SH-SY5Y (cell line): ENCODE results near the gene MSRB3.

ENCODE experiments used
- GATA2 ChIP-seq: IDR thresholded peaks from 2 replicates; pipeline ENCODE4 v1.6.1; 2011; ENCODE audit warnings: mild to moderate bottlenecking, low read depth, low read length
- GATA3 ChIP-seq: IDR thresholded peaks from 2 replicates; pipeline ENCODE4 v1.6.1; 2011; ENCODE audit warnings: low read depth, mild to moderate bottlenecking, low read length, moderate library complexity

MSRB3 gene

DNA sequence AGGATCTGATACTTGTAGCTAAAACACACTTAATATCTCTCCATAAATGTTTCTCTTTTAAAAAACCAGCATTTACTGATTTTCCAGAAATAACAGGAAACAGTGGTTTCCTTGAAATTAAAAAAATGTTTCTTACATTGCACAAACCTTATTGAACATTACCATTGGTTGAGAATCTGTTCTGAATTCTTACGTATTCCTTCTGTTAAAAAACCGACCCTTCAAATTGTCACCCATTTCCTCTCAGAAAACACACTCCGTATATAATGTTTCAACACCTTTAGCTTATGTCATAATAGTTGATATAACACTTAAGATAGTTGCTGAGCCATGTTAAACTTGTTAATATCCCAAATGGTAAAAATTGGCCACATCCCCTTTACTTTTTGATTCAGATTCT is 51.2 kb downstream of the MSRB3 start:
- TF ChIP-seq GATA3 (no peak), GATA2 (no peak)

DNA sequence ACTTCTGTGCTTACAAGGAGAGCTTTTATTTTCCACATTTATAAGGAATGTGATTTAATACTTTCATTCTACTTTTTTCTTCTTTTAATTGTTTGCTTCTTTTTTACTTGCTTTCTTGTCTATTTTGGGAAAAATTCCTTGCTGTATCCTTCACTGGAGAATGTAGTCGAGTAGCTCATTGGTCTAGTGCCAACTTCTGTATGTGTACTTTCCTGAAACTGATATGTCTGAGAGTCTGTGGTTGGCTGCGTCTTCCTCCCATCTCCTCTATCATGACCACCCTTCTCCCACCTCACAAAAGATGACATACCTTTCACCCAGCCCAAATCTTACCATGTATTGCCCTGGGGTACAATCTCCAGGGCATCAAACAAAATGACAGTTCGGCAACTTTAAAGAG is 51.8 kb downstream of the MSRB3 start:
- no peak for TF ChIP-seq GATA2
- TF ChIP-seq GATA3 = no peak

DNA sequence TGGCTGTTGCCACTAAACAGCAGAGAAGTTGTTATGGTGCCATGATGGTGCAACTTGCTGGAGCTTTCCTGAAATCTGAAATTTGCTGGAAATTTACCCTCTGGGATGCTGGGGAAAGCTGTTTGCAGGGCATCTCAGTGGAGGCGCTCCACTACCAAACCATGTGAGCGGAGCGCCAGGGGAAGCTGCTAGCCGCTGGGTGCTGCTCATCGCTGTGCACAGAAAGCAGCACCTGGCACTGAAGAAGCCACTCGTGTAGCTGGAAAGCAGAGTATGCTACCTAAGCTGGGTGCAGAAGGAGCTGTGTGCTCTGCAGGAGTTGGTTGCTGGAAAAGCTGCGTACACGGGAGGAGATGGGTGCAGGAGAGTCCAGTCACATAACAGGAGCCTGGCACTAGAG is 53.0 kb downstream of the MSRB3 start:
- no peak for TF ChIP-seq GATA2
- TF ChIP-seq GATA3 = no peak

- TF ChIP-seq GATA2 (no peak), GATA3 (no peak)
Observed at GRCh38 chr12:65333649-65334048, 55.2 kb downstream of the MSRB3 start.

DNA sequence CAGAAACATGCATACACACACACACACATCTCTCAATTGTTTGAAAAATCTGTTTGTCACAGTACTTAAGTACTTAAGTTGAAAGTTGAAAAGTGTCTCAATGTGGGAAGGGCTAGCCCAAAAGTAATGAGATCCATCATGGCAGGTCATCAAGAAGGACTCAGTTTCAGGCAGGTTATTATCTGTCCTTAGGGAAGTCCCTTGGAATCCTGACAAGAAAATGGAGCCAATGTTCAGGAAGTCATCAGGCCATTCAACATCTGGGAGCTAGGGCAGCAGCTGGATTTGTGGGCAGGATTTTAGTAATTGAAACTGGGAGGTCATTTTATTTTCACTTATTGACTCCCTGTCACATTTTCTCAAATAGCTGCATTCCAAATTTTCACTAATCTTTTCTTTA is 56.0 kb downstream of the MSRB3 start:
- TF ChIP-seq GATA3 = no peak
- TF ChIP-seq GATA2 = no peak

- TF ChIP-seq GATA2 = no peak
- TF ChIP-seq GATA3 = no peak
Observed at GRCh38 chr12:65335021-65335714, 56.7 kb downstream of the MSRB3 start.

DNA sequence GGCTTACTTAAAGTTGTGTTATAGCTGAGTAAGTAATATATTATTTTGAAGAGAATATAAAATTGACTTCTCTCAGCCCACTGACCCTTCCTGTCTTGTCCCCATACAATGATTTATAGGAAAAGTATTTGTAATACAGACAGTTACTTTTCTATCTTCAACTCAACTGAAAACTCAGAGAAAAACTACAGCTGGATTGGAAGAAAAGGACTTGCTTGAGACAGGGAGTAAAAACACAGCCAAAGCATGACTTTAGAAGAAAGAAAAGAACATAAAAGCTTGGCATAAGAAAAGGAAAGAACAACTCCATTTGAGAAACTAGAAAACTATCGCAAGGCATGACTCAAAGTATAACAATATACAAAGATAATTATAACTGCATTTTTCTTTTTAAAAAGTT is 57.5 kb downstream of the MSRB3 start:
- TF ChIP-seq GATA3 = no peak
- TF ChIP-seq GATA2 = no peak

DNA sequence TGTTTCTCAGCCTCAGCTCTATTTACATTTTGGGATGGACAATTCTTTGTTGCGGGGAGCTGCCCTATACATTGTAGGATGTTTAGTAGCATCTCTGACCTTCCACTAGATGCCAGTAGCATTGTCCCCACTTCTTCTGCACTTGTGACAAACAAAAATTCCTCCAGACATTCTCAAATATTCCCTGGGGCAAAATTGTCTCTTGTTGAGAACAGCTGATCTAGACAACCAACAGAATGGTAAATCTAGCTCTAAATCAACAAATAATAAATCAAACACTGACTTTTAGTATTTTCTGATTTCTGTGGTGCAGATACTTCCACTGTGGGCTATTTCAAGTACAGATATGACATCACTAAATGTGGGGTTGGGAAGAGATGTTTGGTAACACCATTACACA is 60.7 kb downstream of the MSRB3 start:
- no peak for TF ChIP-seq GATA3
- TF ChIP-seq GATA2 = no peak

DNA sequence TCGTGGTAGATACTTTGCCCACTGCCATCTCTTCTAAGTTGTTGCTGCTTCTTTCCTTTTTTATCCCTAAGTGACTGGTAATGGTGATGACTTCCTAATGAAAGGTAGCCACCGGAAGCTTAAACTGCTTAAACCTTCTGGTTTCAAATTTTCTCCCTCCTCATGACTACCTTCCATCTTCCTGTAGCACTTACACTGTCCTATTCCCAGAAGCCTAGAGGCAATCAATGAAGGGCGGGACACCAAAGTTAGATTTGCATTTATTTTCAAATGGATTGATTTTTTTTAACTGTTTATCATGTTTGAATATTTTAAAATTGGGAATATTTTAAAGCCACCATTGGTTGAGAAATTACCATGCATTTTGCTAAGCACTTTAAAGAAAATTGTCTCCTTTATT is 64.7 kb downstream of the MSRB3 start:
- no peak for TF ChIP-seq GATA2
- TF ChIP-seq GATA3 = no peak

DNA sequence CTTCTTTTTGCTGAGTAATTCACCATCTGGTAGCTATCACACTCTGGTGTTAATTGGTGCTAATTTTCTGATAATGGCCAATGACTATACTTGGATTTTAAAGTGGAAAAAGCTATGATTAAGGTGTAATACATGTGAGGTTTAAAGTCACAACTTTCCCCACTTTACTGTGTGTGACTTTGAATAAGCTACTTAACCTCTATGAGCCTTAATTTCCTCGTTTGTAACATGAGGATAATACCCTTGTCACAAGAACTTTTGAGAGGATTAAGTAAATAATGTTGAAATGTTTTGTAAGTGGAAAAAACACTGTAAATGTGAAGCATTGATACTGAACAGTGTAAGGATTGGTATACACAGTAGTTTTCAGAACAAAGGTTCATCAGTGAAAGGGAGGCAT is 65.3 kb downstream of the MSRB3 start:
- TF ChIP-seq GATA2 (no peak), GATA3 (no peak)

- TF ChIP-seq GATA3 (no peak), GATA2 (no peak)
Observed at GRCh38 chr12:65355461-65355860, 77.0 kb downstream of the MSRB3 start.

- no peak for TF ChIP-seq GATA3
- no peak for TF ChIP-seq GATA2
Observed at GRCh38 chr12:65362234-65363031, 84.0 kb downstream of the MSRB3 start.

DNA sequence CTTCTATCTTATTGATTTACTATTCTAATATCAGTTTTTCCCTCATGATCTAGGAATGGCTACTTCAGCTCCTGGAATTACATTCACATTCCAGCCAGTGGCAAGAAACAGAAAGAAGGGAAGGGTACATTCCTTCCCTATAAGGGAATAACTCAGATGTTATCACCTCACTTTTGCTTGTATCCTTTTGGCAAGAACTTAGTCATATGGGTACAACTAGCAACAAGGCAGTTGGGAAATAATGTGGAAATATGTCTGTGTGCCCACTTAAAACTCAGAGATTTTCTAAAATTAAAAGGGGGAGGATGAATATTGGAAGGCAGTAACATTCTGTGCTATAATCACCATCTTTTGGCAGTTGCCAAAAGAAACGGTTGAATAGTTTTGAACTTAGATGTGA is 85.6 kb downstream of the MSRB3 start:
- TF ChIP-seq GATA3 (no peak), GATA2 (no peak)

DNA sequence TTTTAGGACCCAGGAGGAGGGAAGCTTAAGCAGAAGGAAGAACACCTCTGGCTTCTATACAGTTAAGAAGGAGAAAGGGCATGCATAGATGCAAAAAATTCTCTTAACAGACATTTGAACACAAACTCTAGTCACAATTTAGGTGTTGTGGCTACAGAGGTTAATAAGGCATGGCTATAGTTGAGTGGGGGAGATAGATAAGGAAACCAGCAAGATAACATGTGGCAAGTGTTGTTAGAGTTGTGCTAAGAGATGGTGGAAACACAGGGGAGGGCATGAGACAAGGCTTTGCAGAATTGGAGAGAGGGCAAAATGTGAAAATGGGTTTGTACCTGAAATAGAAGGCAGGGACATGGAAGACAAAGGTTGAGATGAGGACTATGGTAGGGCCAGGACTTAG is 88.9 kb downstream of the MSRB3 start:
- TF ChIP-seq GATA2 (no peak), GATA3 (no peak)

DNA sequence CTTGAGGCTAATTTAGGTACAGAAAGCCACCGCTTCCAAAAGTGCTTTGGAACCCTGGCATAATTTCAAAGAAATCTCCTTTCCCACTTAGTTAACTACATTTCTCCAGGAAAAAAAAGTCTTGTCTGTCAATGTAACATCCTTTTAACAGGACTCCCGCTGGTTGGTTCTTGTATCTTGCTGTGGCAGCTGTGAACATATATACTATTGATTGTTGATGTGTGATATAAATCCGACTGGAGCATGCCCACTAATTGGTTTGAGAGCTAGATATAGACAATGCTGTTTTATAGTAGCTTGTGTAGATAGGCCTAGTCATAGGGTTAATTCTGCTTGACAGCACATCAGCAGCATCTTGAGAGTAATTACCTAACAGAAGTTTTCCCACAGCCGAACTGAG is 89.6 kb downstream of the MSRB3 start:
- TF ChIP-seq GATA2 (no peak), GATA3 (no peak)
